ENCODE measurements around the gene MORN1. TPM values are rescaled to one million over a fixed set of nuclear protein-coding genes. Genes with fewer than 3 reads are reported as not detected.

The MORN1 gene
- total RNA-seq, 4 donors from 2014 or later, result 0.59 to 20.0 (median 9.5) TPM

DNA sequence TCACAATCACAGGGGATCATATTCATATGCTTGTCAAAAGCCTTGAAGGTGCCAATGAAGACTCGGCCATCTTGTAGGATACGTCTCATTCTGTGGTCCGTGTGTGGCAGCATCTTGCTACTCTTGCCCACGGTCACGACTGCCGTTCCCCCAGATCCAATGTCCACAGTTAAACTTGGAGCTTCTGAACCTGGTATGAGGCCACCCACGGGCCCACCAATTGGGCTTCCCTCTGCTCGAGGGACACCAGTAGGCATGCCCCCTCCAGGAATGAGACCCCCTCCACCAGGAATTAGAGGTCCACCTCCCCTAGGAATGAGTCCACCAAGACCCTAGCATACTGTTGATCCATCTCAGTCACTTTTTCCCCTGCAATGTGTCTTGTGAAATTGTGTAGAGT lies 39.6 kb downstream of the MORN1 start:
- no peaks in the 10 kb centered on the region for H3K4me1 ChIP-seq
- no peaks in the 10 kb centered on the region for H3K36me3 ChIP-seq
- no peaks in the 10 kb centered on the region for H3K27me3 ChIP-seq
- H3K9me3 ChIP-seq, result no peaks in the 10 kb centered on the region
- H3K4me3 ChIP-seq, result no peak overlapping the region
- TF ChIP-seq POLR2A (IDR thresholded peaks at IDR 0.05), result no peak
- TF ChIP-seq, protein P1, sequence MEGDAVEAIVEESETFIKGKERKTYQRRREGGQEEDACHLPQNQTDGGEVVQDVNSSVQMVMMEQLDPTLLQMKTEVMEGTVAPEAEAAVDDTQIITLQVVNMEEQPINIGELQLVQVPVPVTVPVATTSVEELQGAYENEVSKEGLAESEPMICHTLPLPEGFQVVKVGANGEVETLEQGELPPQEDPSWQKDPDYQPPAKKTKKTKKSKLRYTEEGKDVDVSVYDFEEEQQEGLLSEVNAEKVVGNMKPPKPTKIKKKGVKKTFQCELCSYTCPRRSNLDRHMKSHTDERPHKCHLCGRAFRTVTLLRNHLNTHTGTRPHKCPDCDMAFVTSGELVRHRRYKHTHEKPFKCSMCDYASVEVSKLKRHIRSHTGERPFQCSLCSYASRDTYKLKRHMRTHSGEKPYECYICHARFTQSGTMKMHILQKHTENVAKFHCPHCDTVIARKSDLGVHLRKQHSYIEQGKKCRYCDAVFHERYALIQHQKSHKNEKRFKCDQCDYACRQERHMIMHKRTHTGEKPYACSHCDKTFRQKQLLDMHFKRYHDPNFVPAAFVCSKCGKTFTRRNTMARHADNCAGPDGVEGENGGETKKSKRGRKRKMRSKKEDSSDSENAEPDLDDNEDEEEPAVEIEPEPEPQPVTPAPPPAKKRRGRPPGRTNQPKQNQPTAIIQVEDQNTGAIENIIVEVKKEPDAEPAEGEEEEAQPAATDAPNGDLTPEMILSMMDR (IDR thresholded peaks at IDR 0.05), result no peak
- no peak for DNase-seq
- intact Hi-C loops (cut with DNase I; ENCODE audit: low total_unique reads), result no loop called here
- H3K27ac ChIP-seq, result no peak overlapping the region

DNA sequence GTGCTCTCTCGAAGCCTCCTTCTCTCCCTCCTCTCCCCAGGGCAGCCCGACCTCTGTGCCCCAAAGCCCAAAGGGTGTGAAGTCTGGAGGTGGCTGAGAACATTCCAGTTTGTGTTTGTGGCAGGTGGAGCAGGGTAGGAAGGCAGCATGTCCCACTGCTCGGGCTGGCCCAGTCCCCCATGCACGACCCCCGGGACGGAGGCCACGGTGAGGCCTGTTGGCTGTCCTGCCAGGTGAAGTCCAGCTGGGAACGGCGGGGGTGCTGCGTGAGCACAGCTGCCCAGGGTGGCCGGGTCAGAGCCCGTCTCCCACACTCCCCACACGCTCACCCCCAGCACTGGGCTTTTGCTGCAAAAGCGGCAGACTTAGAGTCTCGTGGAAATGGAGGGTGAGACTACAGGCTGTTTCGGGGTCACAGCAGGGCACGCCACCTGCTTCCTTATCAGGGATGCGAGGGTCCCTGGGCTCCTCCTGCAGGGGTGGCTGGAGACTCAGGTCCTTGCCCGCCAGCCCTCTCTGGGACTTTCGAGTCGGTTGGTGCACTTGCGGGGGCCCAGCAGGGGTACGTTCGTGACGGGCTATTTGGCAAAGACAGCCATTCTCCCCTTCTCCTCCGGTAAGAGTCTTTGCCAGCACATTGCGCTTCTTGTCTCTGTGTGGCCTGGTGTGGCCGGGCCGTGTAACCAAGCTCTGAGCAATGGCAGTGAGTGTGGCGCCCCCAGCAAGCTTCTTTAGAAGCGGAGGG lies 40.3 kb downstream of the MORN1 start:
- intact Hi-C loops (cut with DNase I; ENCODE audit: low total_unique reads), result no loop called here
- Histone ChIP-seq H3K36me3 (no peaks in the 10 kb centered on the region), H3K4me3 (no peak overlapping the region), H3K27ac (no peak overlapping the region), H3K27me3 (no peaks in the 10 kb centered on the region), H3K4me1 (no peaks in the 10 kb centered on the region), H3K9me3 (no peaks in the 10 kb centered on the region)
- TF ChIP-seq POLR2A (IDR thresholded peaks at IDR 0.05), result no peak
- TF ChIP-seq, protein P1 (IDR thresholded peaks at IDR 0.05), result no peak
- no peak for DNase-seq

GRCh38 chr1:2350501-2350900 lies 40.9 kb downstream of the MORN1 start:
- Histone ChIP-seq H3K27me3 (no peaks in the 10 kb centered on the region), H3K27ac (no peak overlapping the region), H3K4me3 (no peak overlapping the region), H3K4me1 (no peaks in the 10 kb centered on the region), H3K9me3 (no peaks in the 10 kb centered on the region), H3K36me3 (no peaks in the 10 kb centered on the region)
- TF ChIP-seq, protein P1 (IDR thresholded peaks at IDR 0.05), result no peak
- no peak for TF ChIP-seq POLR2A (IDR thresholded peaks at IDR 0.05)
- intact Hi-C loops (cut with DNase I; ENCODE audit: low total_unique reads), result no loop called here
- no peak for DNase-seq

- DNase-seq, result no peak
- Histone ChIP-seq H3K4me1 (no peaks in the 10 kb centered on the region), H3K9me3 (no peaks in the 10 kb centered on the region), H3K4me3 (no peak overlapping the region), H3K36me3 (no peaks in the 10 kb centered on the region), H3K27ac (no peak overlapping the region), H3K27me3 (no peaks in the 10 kb centered on the region)
- TF ChIP-seq POLR2A (IDR thresholded peaks at IDR 0.05), result no peak
- TF ChIP-seq, protein P1 (IDR thresholded peaks at IDR 0.05), result no peak
- intact Hi-C loops (cut with DNase I; ENCODE audit: low total_unique reads), result no loop called here
Observed at GRCh38 chr1:2349806-2350205, 41.5 kb downstream of the MORN1 start.

GRCh38 chr1:2348346-2349325 lies 42.7 kb downstream of the MORN1 start:
- Histone ChIP-seq H3K9me3 (no peaks in the 10 kb centered on the region), H3K27me3 (no peaks in the 10 kb centered on the region), H3K27ac (no peak overlapping the region), H3K36me3 (no peaks in the 10 kb centered on the region), H3K4me1 (no peaks in the 10 kb centered on the region), H3K4me3 (no peak overlapping the region)
- DNase-seq, result no peak
- TF ChIP-seq, protein P1 (IDR thresholded peaks at IDR 0.05), result no peak
- no peak for TF ChIP-seq POLR2A (IDR thresholded peaks at IDR 0.05)
- intact Hi-C loops (cut with DNase I; ENCODE audit: low total_unique reads), result no loop called here

Data from uterus (tissue), 4 donors.